Measurements from ENCODE around the gene UBE4B.
"Not testable (repeated sequence)": the region's sequence is repeated elsewhere in the genome, so short reads cannot be mapped to it uniquely, and the experiment has no call there.

Gene UBE4B

GRCh38 chr1:10105484-10105883 lies 72.7 kb downstream of the UBE4B start:
- no peak for TF ChIP-seq CTCF (IDR thresholded peaks at IDR 0.05; ENCODE audit: borderline replicate concordance, insufficient read depth, low read depth, low read length)
- H3K4me3 ChIP-seq (ENCODE audit: low read depth, low read length): no peak overlapping the region

GRCh38 chr1:10106241-10106640 lies 73.5 kb downstream of the UBE4B start:
- no peak overlapping the region for H3K4me3 ChIP-seq (ENCODE audit: low read depth, low read length)
- no peak for TF ChIP-seq CTCF (IDR thresholded peaks at IDR 0.05; ENCODE audit: borderline replicate concordance, insufficient read depth, low read depth, low read length)

- TF ChIP-seq CTCF (IDR thresholded peaks at IDR 0.05; ENCODE audit: borderline replicate concordance, insufficient read depth, low read depth, low read length): no peak
- no peak overlapping the region for H3K4me3 ChIP-seq (ENCODE audit: low read depth, low read length)
These were observed 74.2 kb downstream of the UBE4B start for GRCh38 chr1:10106756-10107475.

GRCh38 chr1:10107476-10107847 lies 74.7 kb downstream of the UBE4B start:
- H3K4me3 ChIP-seq (ENCODE audit: low read depth, low read length): not testable (repeated sequence)

- no peak for TF ChIP-seq CTCF (IDR thresholded peaks at IDR 0.05; ENCODE audit: borderline replicate concordance, insufficient read depth, low read depth, low read length)
These were observed 75.4 kb downstream of the UBE4B start for GRCh38 chr1:10108134-10108663.

GRCh38 chr1:10108948-10109708 lies 76.4 kb downstream of the UBE4B start:
- no peak overlapping the region for H3K4me3 ChIP-seq (ENCODE audit: low read depth, low read length)
- TF ChIP-seq CTCF (IDR thresholded peaks at IDR 0.05; ENCODE audit: borderline replicate concordance, insufficient read depth, low read depth, low read length): no peak

More at GRCh38 chr1:10108134-10108663, 75.4 kb downstream of the UBE4B start:
- no peak overlapping the region for H3K4me3 ChIP-seq (ENCODE audit: low read depth, low read length)

GRCh38 chr1:10113501-10113900 lies 80.7 kb downstream of the UBE4B start:
- no peak overlapping the region for H3K4me3 ChIP-seq (ENCODE audit: low read depth, low read length)
- no peak for TF ChIP-seq CTCF (IDR thresholded peaks at IDR 0.05; ENCODE audit: borderline replicate concordance, insufficient read depth, low read depth, low read length)

Data from GM12875 (cell line).